ACC112 (cell line): ENCODE measurements around the gene CEP72.
"Not testable (repeated sequence)": the region's sequence is repeated elsewhere in the genome, so short reads cannot be mapped to it uniquely, and the experiment has no call there.

Experiments
- H2AFZ ChIP-seq: fragments of 200-600 bp; sonication (generic); one replicate; pipeline ENCODE4 v1.6.0; 2017; ENCODE audit warnings: antibody characterized with exemption, low read length; ENCODE audit not compliant: unreplicated experiment
- H3K27ac ChIP-seq: fragments of 200-600 bp; sonication (generic); 2 replicates; pipeline ENCODE4 v1.5.1; 2014; ENCODE audit warnings: low read depth, mild to moderate bottlenecking, antibody characterized with exemption, low read length, moderate library complexity
- H3K27me3 ChIP-seq: fragments of 200-600 bp; sonication (generic); 2 replicates; pipeline ENCODE4 v1.6.1; 2014; ENCODE audit warnings: mild to moderate bottlenecking, antibody characterized with exemption, low read length, moderate library complexity, mixed read lengths; ENCODE audit not compliant: insufficient read depth
- H3K36me3 ChIP-seq: fragments of 200-600 bp; sonication (generic); 2 replicates; pipeline ENCODE4 v1.6.1; 2016; ENCODE audit warnings: mild to moderate bottlenecking, antibody characterized with exemption, low read length, moderate library complexity, mixed read lengths; ENCODE audit not compliant: insufficient read depth
- H3K4me1 ChIP-seq: fragments of 200-600 bp; sonication (generic); one replicate; pipeline ENCODE4 v1.6.1; 2016; ENCODE audit warnings: low read length, mixed read lengths; ENCODE audit not compliant: insufficient read depth, unreplicated experiment, control insufficient read depth
- H3K4me3 ChIP-seq: fragments of 200-600 bp; sonication (generic); 2 replicates; pipeline ENCODE4 v1.5.1; 2014; ENCODE audit warnings: mild to moderate bottlenecking, low read depth, low read length
- H3K79me2 ChIP-seq: fragments of 200-600 bp; sonication (generic); one replicate; pipeline ENCODE4 v1.6.0; 2016; ENCODE audit warnings: low read length; ENCODE audit not compliant: control insufficient read depth, unreplicated experiment, insufficient read depth

Gene CEP72

GRCh38 chr5:625516-625915, 13.4 kb downstream of the CEP72 start:
- no peaks in the 10 kb centered on the region for H3K4me1 ChIP-seq
- no peaks in the 10 kb centered on the region for H3K27me3 ChIP-seq
- H3K27ac ChIP-seq = no peak overlapping the region
- no peak overlapping the region for H2AFZ ChIP-seq
- H3K79me2 ChIP-seq = peaks cover 4% of the 10 kb centered on the region
- peaks cover 10% of the 10 kb centered on the region; the same call in 1 of the 2 replicates for H3K36me3 ChIP-seq
- H3K4me3 ChIP-seq = no peak overlapping the region

DNA sequence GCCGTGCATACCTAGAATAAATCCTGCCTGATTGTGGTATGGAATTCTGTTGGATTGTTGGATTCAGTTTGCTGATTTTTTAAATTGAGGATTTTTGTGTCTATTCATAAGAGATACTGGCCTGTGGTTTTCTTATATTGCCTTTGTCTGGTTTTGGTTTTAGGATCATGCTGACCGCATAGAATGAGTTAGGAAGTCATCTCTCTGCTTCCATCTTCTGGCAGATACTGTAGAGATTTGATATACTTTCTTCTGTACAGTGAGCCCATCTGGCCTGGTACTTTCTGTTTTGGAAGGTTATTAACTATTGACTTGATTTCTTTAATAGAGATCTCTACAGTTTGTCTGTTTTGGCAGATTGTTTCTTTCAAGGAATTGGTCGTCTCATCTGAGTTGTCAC, 14.7 kb downstream of the CEP72 start:
- Histone ChIP-seq H3K27me3 (no peaks in the 10 kb centered on the region), H3K4me1 (no peaks in the 10 kb centered on the region), H2AFZ (no peak overlapping the region), H3K36me3 (peaks cover 10% of the 10 kb centered on the region; the same call in 1 of the 2 replicates), H3K79me2 (peaks cover 4% of the 10 kb centered on the region), H3K4me3 (no peak overlapping the region), H3K27ac (no peak overlapping the region)

GRCh38 chr5:627840-628239, 15.7 kb downstream of the CEP72 start:
- Histone ChIP-seq H3K4me1 (no peaks in the 10 kb centered on the region), H3K36me3 (peaks cover 10% of the 10 kb centered on the region; the same call in 1 of the 2 replicates), H3K4me3 (no peak overlapping the region), H3K27me3 (no peaks in the 10 kb centered on the region), H2AFZ (no peak overlapping the region), H3K79me2 (peaks cover 4% of the 10 kb centered on the region), H3K27ac (no peak overlapping the region)

- H2AFZ ChIP-seq, H3K27ac ChIP-seq, H3K27me3 ChIP-seq, H3K4me1 ChIP-seq, H3K79me2 ChIP-seq, H3K4me3 ChIP-seq: not testable (repeated sequence)
- peaks cover 10% of the 10 kb centered on the region; the same call in 1 of the 2 replicates for H3K36me3 ChIP-seq
Measured at GRCh38 chr5:628351-629205, 16.4 kb downstream of the CEP72 start.

- no peak overlapping the region for H2AFZ ChIP-seq
- no peaks in the 10 kb centered on the region for H3K4me1 ChIP-seq
- no peak overlapping the region for H3K27ac ChIP-seq
- H3K79me2 ChIP-seq = peaks cover 4% of the 10 kb centered on the region
- no peaks in the 10 kb centered on the region for H3K27me3 ChIP-seq
- H3K4me3 ChIP-seq = no peak overlapping the region
- H3K36me3 ChIP-seq = peaks cover 3% of the 10 kb centered on the region; the same call in 1 of the 2 replicates
Measured at GRCh38 chr5:633501-633955, 21.4 kb downstream of the CEP72 start.

GRCh38 chr5:634191-634590, 22.1 kb downstream of the CEP72 start:
- H3K4me3 ChIP-seq = no peak overlapping the region
- no peak overlapping the region for H3K27ac ChIP-seq
- peaks cover under 1% of the 10 kb centered on the region for H3K79me2 ChIP-seq
- H2AFZ ChIP-seq = no peak overlapping the region
- H3K36me3 ChIP-seq = peaks cover 3% of the 10 kb centered on the region; the same call in 1 of the 2 replicates
- H3K27me3 ChIP-seq = no peaks in the 10 kb centered on the region
- H3K4me1 ChIP-seq = no peaks in the 10 kb centered on the region

GRCh38 chr5:635306-636055, 23.3 kb downstream of the CEP72 start:
- no peaks in the 10 kb centered on the region for H3K79me2 ChIP-seq
- no peak overlapping the region for H3K27ac ChIP-seq
- H3K27me3 ChIP-seq = no peaks in the 10 kb centered on the region
- no peak overlapping the region for H2AFZ ChIP-seq
- no peak overlapping the region for H3K4me3 ChIP-seq
- H3K4me1 ChIP-seq = no peaks in the 10 kb centered on the region
- peaks cover 7% of the 10 kb centered on the region; the same call in 1 of the 2 replicates for H3K36me3 ChIP-seq

DNA sequence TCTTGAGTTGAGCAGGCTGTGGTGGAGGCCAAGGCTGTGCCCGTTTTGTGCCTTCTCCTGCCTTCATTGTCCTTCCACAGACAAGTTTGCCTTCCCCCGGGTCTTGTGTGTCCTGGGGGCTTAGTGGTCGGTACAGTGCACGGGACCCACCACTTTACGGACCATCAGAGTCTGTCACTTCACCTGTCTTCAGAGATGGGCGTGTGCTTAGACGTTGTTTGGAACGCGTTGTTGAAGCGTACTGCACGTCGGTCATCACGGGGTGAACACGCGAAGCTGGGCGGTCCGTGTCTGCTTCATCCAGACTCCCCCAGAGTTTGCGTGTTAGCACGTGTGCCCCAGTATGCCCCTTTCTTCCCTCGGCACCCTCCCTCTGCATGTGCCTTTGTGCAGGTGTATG, 24.8 kb downstream of the CEP72 start:
- peaks cover 7% of the 10 kb centered on the region; the same call in 1 of the 2 replicates for H3K36me3 ChIP-seq
- no peaks in the 10 kb centered on the region for H3K27me3 ChIP-seq
- no peak overlapping the region for H3K4me3 ChIP-seq
- H3K79me2 ChIP-seq = no peaks in the 10 kb centered on the region
- no peaks in the 10 kb centered on the region for H3K4me1 ChIP-seq
- H2AFZ ChIP-seq = no peak overlapping the region
- no peak overlapping the region for H3K27ac ChIP-seq

- Histone ChIP-seq H3K79me2 (no peaks in the 10 kb centered on the region), H3K4me3 (no peak overlapping the region), H3K36me3 (peaks cover 7% of the 10 kb centered on the region; the same call in 1 of the 2 replicates)
Measured at GRCh38 chr5:637581-638450, 25.7 kb downstream of the CEP72 start.

More at GRCh38 chr5:637581-638450, 25.7 kb downstream of the CEP72 start:
- Histone ChIP-seq H2AFZ (no peak overlapping the region), H3K27me3 (no peaks in the 10 kb centered on the region), H3K27ac (no peak overlapping the region), H3K4me1 (no peaks in the 10 kb centered on the region)
